Peyer's patch (tissue), 4 donors: ENCODE data around the gene SOX13. TPM values are rescaled to one million over a fixed set of nuclear protein-coding genes. Genes with fewer than 3 reads are reported as not detected.

Experiments
- DNase-seq, 3 donors: peaks; one replicate each; pipeline ENCODE4 v3.0.0-alpha.2; 2017 to 2019
- H3K27ac ChIP-seq, 4 donors: fragments of 200-600 bp; sonication (generic); one replicate each; pipeline ENCODE4 v1.5.1; 2016 to 2019
- H3K27me3 ChIP-seq, 2 donors: fragments of 200-600 bp; sonication (generic); one replicate each; pipeline ENCODE4 v1.5.1; 2019
- H3K36me3 ChIP-seq, 3 donors: fragments of 200-600 bp; sonication (generic); one replicate each; pipeline ENCODE4 v1.5.1; 2016 to 2019
- H3K4me1 ChIP-seq, 4 donors: fragments of 200-600 bp; sonication (generic); one replicate each; pipeline ENCODE4 v1.5.1; 2016 to 2019
- H3K4me3 ChIP-seq, 4 donors: fragments of 200-600 bp; sonication (generic); 1 replicate in 3 of 4; 2 replicates in 1 of 4; pipeline ENCODE4 v1.5.1; 2016 to 2019; ENCODE audit warnings: mild to moderate bottlenecking in 1 of 4
- H3K9me3 ChIP-seq, 4 donors: fragments of 200-600 bp; sonication (generic); one replicate each; pipeline ENCODE4 v1.5.1; 2016 to 2019; ENCODE audit warnings: mild to moderate bottlenecking in 1 of 4
- CTCF ChIP-seq, 6 experiments: fragments of 450-650 bp in 4 of 6; fragments of 200-600 bp in 2 of 6; sonication (generic) in 1 of 6; IDR thresholded peaks; one replicate each; pipeline ENCODE4 v1.5.1; 2017 to 2019; ENCODE audit warnings: antibody characterized with exemption in 6 of 6, mild to moderate bottlenecking in 3 of 6, moderate library complexity in 1 of 6
- POLR2A ChIP-seq, 2 donors: fragments of 450-650 bp; IDR thresholded peaks; one replicate each; pipeline ENCODE4 v1.5.1; 2017; ENCODE audit warnings: antibody characterized with exemption in 2 of 2, mild to moderate bottlenecking in 2 of 2, moderate library complexity in 2 of 2
- total RNA-seq, 4 donors: library from RNA; depleted of rRNA; stranded (reverse); fragments of >200 nt; gene quantifications; one replicate each; pipeline ENCODE4 v1.1.0, GENCODE V29; 2016

SOX13 gene
- total RNA-seq, 4 donors from 2014 or later = 42.1 to 80.3 (median 59.0) TPM

- peaks cover 0 to 51% (median 0%) of the 10 kb centered on the region in 3 donors for H3K36me3 ChIP-seq
- no peak for TF ChIP-seq CTCF (IDR thresholded peaks at IDR 0.05)
- TF ChIP-seq POLR2A (IDR thresholded peaks at IDR 0.05) = no peak
- peaks cover 0 to 38% (median 2%) of the 10 kb centered on the region in 4 donors for H3K4me1 ChIP-seq
- no peaks in the 10 kb centered on the region for H3K27me3 ChIP-seq
- H3K9me3 ChIP-seq = no peaks in the 10 kb centered on the region
- peak overlapping the region in 1 of 4 donors; percentile 13 for H3K27ac ChIP-seq
- H3K4me3 ChIP-seq = no peak overlapping the region
- no peak for DNase-seq
These were observed 53.5 kb downstream of the SOX13 start for GRCh38 chr1:204126386-204126785.

GRCh38 chr1:204126956-204127355 lies 54.0 kb downstream of the SOX13 start:
- peaks cover 0 to 45% (median 0%) of the 10 kb centered on the region in 3 donors for H3K36me3 ChIP-seq
- no peaks in the 10 kb centered on the region for H3K27me3 ChIP-seq
- TF ChIP-seq CTCF (IDR thresholded peaks at IDR 0.05) (no peak), POLR2A (IDR thresholded peaks at IDR 0.05) (no peak)
- no peak overlapping the region for H3K4me3 ChIP-seq
- DNase-seq = no peak
- H3K9me3 ChIP-seq = no peaks in the 10 kb centered on the region
- H3K4me1 ChIP-seq = peaks cover 0 to 41% (median 2%) of the 10 kb centered on the region in 4 donors
- peak overlapping the region in 3 of 4 donors; percentile 10 to 60 (median 22) for H3K27ac ChIP-seq

GRCh38 chr1:204127597-204128242 lies 54.8 kb downstream of the SOX13 start:
- TF ChIP-seq CTCF (IDR thresholded peaks at IDR 0.05) (peak; percentile 46 to 90 (median 77)), POLR2A (IDR thresholded peaks at IDR 0.05) (no peak)
- Histone ChIP-seq H3K4me1 (peaks cover 0 to 41% (median 2%) of the 10 kb centered on the region in 4 donors), H3K9me3 (no peaks in the 10 kb centered on the region), H3K36me3 (peaks cover 0 to 38% (median 0%) of the 10 kb centered on the region in 3 donors), H3K27ac (peak overlapping the region in 3 of 4 donors; percentile 10 to 60 (median 22)), H3K27me3 (no peaks in the 10 kb centered on the region), H3K4me3 (no peak overlapping the region)
- DNase-seq = peak in 1 of 3 donors; percentile 68

GRCh38 chr1:204128464-204128963 lies 55.6 kb downstream of the SOX13 start:
- Histone ChIP-seq H3K36me3 (peaks cover 0 to 30% (median 0%) of the 10 kb centered on the region in 3 donors), H3K4me1 (peaks cover 0 to 41% (median 2%) of the 10 kb centered on the region in 4 donors), H3K27ac (peak overlapping the region in 2 of 4 donors; percentile 12 to 13), H3K9me3 (no peaks in the 10 kb centered on the region), H3K4me3 (no peak overlapping the region), H3K27me3 (no peaks in the 10 kb centered on the region)
- DNase-seq = no peak
- TF ChIP-seq CTCF (IDR thresholded peaks at IDR 0.05) (no peak), POLR2A (IDR thresholded peaks at IDR 0.05) (no peak)

GRCh38 chr1:204128964-204129896 lies 56.3 kb downstream of the SOX13 start:
- TF ChIP-seq POLR2A (IDR thresholded peaks at IDR 0.05) (no peak), CTCF (IDR thresholded peaks at IDR 0.05) (peak; percentile 51 to 94 (median 83))
- Histone ChIP-seq H3K4me1 (peaks cover 0 to 41% (median 2%) of the 10 kb centered on the region in 4 donors), H3K27ac (peak overlapping the region in 2 of 4 donors; percentile 12 to 13), H3K9me3 (no peaks in the 10 kb centered on the region), H3K27me3 (no peaks in the 10 kb centered on the region), H3K36me3 (peaks cover 0 to 23% (median 0%) of the 10 kb centered on the region in 3 donors), H3K4me3 (peak overlapping the region in 2 of 4 donors; percentile 28 to 47)
- DNase-seq = peak; percentile 32 to 83 (median 72)
